GM23248 (cell line): ENCODE measurements around the gene SGCG. TPM values are rescaled to one million over a fixed set of nuclear protein-coding genes. Genes with fewer than 3 reads are reported as not detected.

Experiments used
- DNase-seq: peaks from one replicate; pipeline ENCODE4 v3.0.0-alpha.2; 2015
- H2AFZ ChIP-seq: fragments of 200-600 bp; sonication (generic); 2 replicates; pipeline ENCODE4 v1.6.1; 2016; ENCODE audit warnings: antibody characterized with exemption
- H3F3A ChIP-seq: fragments of 200-600 bp; sonication (generic); 2 replicates; pipeline ENCODE4 v1.6.1; 2016; ENCODE audit warnings: mild to moderate bottlenecking, antibody characterized with exemption, mixed run types; ENCODE audit not compliant: insufficient read depth
- H3K27ac ChIP-seq: fragments of 200-600 bp; sonication (generic); 2 replicates; pipeline ENCODE4 v1.5.1; 2016; ENCODE audit warnings: mild to moderate bottlenecking
- H3K27me3 ChIP-seq: fragments of 200-600 bp; sonication (generic); replicated peaks from 2 replicates; pipeline ENCODE4 v1.6.1; 2016; ENCODE audit warnings: mild to moderate bottlenecking; ENCODE audit not compliant: insufficient read depth
- H3K36me3 ChIP-seq: fragments of 200-600 bp; sonication (generic); 2 replicates; pipeline ENCODE4 v1.6.1; 2016; ENCODE audit warnings: low read depth, mild to moderate bottlenecking
- H3K4me1 ChIP-seq: fragments of 200-600 bp; sonication (generic); 2 replicates; pipeline ENCODE4 v1.6.1; 2016; ENCODE audit warnings: mild to moderate bottlenecking; ENCODE audit not compliant: insufficient read depth
- H3K4me2 ChIP-seq: fragments of 200-600 bp; sonication (generic); one replicate; pipeline ENCODE4 v1.6.1; 2016; ENCODE audit warnings: mild to moderate bottlenecking; ENCODE audit not compliant: unreplicated experiment
- H3K4me3 ChIP-seq: fragments of 200-600 bp; sonication (generic); 2 replicates; pipeline ENCODE4 v1.5.1; 2016; ENCODE audit warnings: mild to moderate bottlenecking
- H3K79me2 ChIP-seq: fragments of 200-600 bp; sonication (generic); 2 replicates; pipeline ENCODE4 v1.6.1; 2016; ENCODE audit warnings: mild to moderate bottlenecking; ENCODE audit not compliant: insufficient read depth
- H3K9ac ChIP-seq: fragments of 200-600 bp; sonication (generic); 2 replicates; pipeline ENCODE4 v1.6.1; 2016; ENCODE audit warnings: mild to moderate bottlenecking
- H3K9me2 ChIP-seq: fragments of 200-600 bp; sonication (generic); 2 replicates; pipeline ENCODE4 v1.6.1; 2016; ENCODE audit warnings: mixed run types, mild to moderate bottlenecking, moderate library complexity; ENCODE audit not compliant: insufficient read depth
- H3K9me3 ChIP-seq: fragments of 200-600 bp; sonication (generic); one replicate; pipeline ENCODE4 v1.6.1; 2017; ENCODE audit warnings: low read depth
- H4K20me1 ChIP-seq: fragments of 200-600 bp; sonication (generic); 2 replicates; pipeline ENCODE4 v1.6.0; 2016; ENCODE audit not compliant: insufficient read depth
- EZH2 ChIP-seq: fragments of 200-600 bp; sonication (generic); IDR thresholded peaks from 2 replicates; pipeline ENCODE4 v1.6.1; 2018; ENCODE audit warnings: antibody characterized with exemption, mild to moderate bottlenecking; ENCODE audit not compliant: insufficient read depth, poor library complexity, severe bottlenecking
- EZH2phosphoT487 ChIP-seq: fragments of 200-600 bp; sonication (generic); IDR thresholded peaks from 2 replicates; pipeline ENCODE4 v1.6.1; 2018; ENCODE audit warnings: antibody characterized with exemption, moderate library complexity, mild to moderate bottlenecking, low read depth; ENCODE audit not compliant: insufficient read depth
- WGBS, 2 experiments: methylation state at CpG; one replicate each; pipeline ENCODE4 v1.1.6; 2015 to 2017; ENCODE audit warnings: low lambda C conversion rate in 2 of 2, low coverage in 1 of 2; ENCODE audit errors: missing lambda C conversion rate in 2 of 2; 5-methylcytosine and 5-hydroxymethylcytosine counted together
- in situ Hi-C: fragments of 300-500 bp; cut with MboI; formaldehyde crosslinking; loops from 2 replicates; pipeline ENCODE4 v1.15.0; 2020
- polyA plus RNA-seq: library from polyadenylated mRNA; unstranded; fragments of >200 nt; fragmentation: Nextera tagmentation; extraction: Ambion mirVana; gene quantifications from 2 replicates; pipeline ENCODE4 v1.2.1, GENCODE V29; 2016
- total RNA-seq: library from RNA; depleted of rRNA; stranded (reverse); fragments of >200 nt; shearing (Covaris generic); gene quantifications from 2 replicates; pipeline ENCODE4 v1.2.3, GENCODE V29; 2014

SGCG gene
- total and polyA plus RNA-seq, 2 experiments from 2014 or later, result 2.9 to 4.5 TPM

DNA sequence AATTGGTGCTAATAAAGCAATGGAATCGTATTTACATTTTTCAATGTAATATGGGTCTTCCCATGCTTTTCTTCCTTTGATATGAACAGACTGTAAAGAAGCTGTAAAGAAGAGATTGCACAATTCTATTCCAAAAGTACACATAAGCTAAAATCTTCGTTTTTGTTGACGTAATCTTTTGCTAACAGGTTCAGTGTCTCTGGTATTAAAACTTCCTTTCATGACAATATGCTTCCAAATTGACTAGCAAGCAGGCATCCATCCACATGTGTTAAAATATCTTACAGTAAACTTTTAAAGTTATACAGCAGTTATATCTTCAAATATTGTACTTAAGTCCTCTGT lies 19.3 kb upstream of the SGCG start:
- H3K79me2 ChIP-seq, result no peaks in the 10 kb centered on the region
- H3K36me3 ChIP-seq, result no peaks in the 10 kb centered on the region
- no peak for DNase-seq
- H3K9me3 ChIP-seq, result no peaks in the 10 kb centered on the region
- WGBS, 2 experiments, result 26 to 38% methylated on average over 3 of the region's 3 CpGs
- peak overlapping the region; percentile 59; the same call in 1 of the 2 replicates for H3K27ac ChIP-seq
- H3K4me1 ChIP-seq, result peaks cover 6% of the 10 kb centered on the region; the same call in 1 of the 2 replicates
- H3K27me3 ChIP-seq, result peaks cover 6% of the 10 kb centered on the region; the same call in 1 of the 2 replicates
- H3K4me3 ChIP-seq, result peak overlapping the region; percentile 79
- H2AFZ ChIP-seq, result peak overlapping the region; percentile 94
- H3K4me2 ChIP-seq, result peak overlapping the region; percentile 97
- no peaks in the 10 kb centered on the region for H3K9me2 ChIP-seq
- H3K9ac ChIP-seq, result peak overlapping the region; percentile 62
- H3F3A ChIP-seq, result no peaks in the 10 kb centered on the region; the same call in 1 of the 2 replicates
- TF ChIP-seq EZH2phosphoT487 (no peak), EZH2 (no peak)
- H4K20me1 ChIP-seq, result no peaks in the 10 kb centered on the region
- in situ Hi-C loops, result no loop called here

DNA sequence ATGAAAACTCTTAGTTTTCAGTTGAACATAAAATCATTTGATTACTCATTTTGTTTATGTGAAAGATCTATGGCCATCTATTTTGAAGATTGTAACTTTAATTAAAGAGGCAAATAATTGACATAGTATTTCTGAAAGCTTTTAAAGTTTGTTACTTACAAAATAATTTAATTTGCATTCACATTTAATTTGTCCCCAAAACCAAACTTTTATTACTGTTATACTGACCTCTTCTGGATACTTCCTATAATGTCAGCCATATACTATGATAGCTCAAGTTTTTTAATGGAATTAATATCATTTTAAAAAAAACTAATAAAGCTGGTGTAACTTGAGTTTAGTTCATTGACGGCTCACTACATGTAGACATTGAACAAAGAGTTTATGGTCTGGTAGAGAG lies 4.9 kb upstream of the SGCG start:
- Histone ChIP-seq H3K36me3 (no peaks in the 10 kb centered on the region), H3K9ac (no peak overlapping the region), H3K9me3 (no peaks in the 10 kb centered on the region), H3K4me1 (peaks cover 6% of the 10 kb centered on the region; the same call in 1 of the 2 replicates), H3K79me2 (no peaks in the 10 kb centered on the region), H3K27ac (no peak overlapping the region), H3K9me2 (no peaks in the 10 kb centered on the region), H3K27me3 (no peaks in the 10 kb centered on the region), H3K4me2 (no peak overlapping the region), H2AFZ (no peak overlapping the region), H4K20me1 (no peaks in the 10 kb centered on the region), H3K4me3 (no peak overlapping the region), H3F3A (no peaks in the 10 kb centered on the region)
- peak; percentile 38 for DNase-seq
- no peak for TF ChIP-seq EZH2
- no peak for TF ChIP-seq EZH2phosphoT487
- WGBS, 2 experiments, result 0% methylated on average over 1 of the region's 1 CpG
- in situ Hi-C loops, result no loop called here

DNA sequence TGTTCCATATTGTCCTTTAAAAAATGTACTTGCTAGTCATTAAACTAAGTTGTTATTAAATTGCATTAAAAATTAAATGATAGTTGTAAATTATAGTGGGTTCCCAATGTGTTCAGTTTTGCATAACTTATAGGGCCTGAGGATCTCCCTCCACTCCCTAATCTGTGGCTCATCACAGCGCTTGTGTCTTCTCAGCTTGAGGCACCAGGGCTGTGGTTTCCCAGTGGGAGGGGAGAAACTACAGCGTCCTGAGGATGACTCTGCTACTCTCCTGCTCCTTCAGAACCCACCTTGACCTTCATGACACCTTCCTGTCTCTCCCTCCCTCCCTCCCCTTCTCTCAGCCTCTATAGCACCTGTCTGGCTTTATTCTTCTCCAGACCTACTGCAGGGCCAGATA lies 1.4 kb downstream of the SGCG start:
- WGBS, 2 experiments, result 48 to 61% methylated on average over 2 of the region's 2 CpGs
- H3K79me2 ChIP-seq, result no peaks in the 10 kb centered on the region
- no peak overlapping the region for H3K9ac ChIP-seq
- H3K36me3 ChIP-seq, result no peaks in the 10 kb centered on the region
- no peaks in the 10 kb centered on the region for H3K27me3 ChIP-seq
- in situ Hi-C loops, result no loop called here
- no peaks in the 10 kb centered on the region for H3K9me3 ChIP-seq
- H3K4me1 ChIP-seq, result peaks cover 8% of the 10 kb centered on the region; the same call in 1 of the 2 replicates
- H3K9me2 ChIP-seq, result no peaks in the 10 kb centered on the region
- no peaks in the 10 kb centered on the region for H4K20me1 ChIP-seq
- no peak overlapping the region for H3K4me3 ChIP-seq
- DNase-seq, result no peak
- H3F3A ChIP-seq, result no peaks in the 10 kb centered on the region
- TF ChIP-seq EZH2phosphoT487 (no peak), EZH2 (no peak)
- no peak overlapping the region for H3K4me2 ChIP-seq
- H3K27ac ChIP-seq, result no peak overlapping the region
- H2AFZ ChIP-seq, result no peak overlapping the region

DNA sequence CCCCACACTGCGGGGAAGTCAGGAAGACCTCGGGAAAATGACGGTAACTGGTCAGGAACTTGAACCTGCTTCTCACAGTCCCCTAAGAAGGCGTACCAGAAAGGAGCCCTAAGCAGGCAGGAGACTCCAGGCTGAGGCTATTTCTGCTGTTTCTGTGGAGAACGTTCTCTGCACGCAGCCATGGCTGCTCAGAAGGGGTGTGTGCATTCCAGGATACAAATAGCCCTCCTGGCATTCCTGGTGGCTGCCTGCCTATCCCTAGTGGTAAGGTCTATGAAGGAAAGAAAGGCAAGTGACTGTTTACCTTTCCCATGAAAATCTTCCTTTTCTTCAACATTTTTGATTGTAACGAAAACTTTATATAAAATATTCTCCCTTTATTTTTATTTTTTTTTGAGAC lies 2.5 kb downstream of the SGCG start:
- TF ChIP-seq EZH2phosphoT487, result no peak
- no peak for TF ChIP-seq EZH2
- H3K36me3 ChIP-seq, result no peaks in the 10 kb centered on the region
- peaks cover 8% of the 10 kb centered on the region; the same call in 1 of the 2 replicates for H3K4me1 ChIP-seq
- no peak overlapping the region for H2AFZ ChIP-seq
- H3K79me2 ChIP-seq, result no peaks in the 10 kb centered on the region
- in situ Hi-C loops, result no loop called here
- DNase-seq, result no peak
- H3K9me2 ChIP-seq, result no peaks in the 10 kb centered on the region
- no peaks in the 10 kb centered on the region for H3K27me3 ChIP-seq
- 75 to 79% methylated on average over 7 of the region's 7 CpGs for WGBS, 2 experiments
- no peaks in the 10 kb centered on the region for H4K20me1 ChIP-seq
- H3K27ac ChIP-seq, result no peak overlapping the region
- no peaks in the 10 kb centered on the region for H3F3A ChIP-seq
- H3K9me3 ChIP-seq, result no peaks in the 10 kb centered on the region
- no peak overlapping the region for H3K9ac ChIP-seq
- H3K4me3 ChIP-seq, result no peak overlapping the region
- H3K4me2 ChIP-seq, result no peak overlapping the region

DNA sequence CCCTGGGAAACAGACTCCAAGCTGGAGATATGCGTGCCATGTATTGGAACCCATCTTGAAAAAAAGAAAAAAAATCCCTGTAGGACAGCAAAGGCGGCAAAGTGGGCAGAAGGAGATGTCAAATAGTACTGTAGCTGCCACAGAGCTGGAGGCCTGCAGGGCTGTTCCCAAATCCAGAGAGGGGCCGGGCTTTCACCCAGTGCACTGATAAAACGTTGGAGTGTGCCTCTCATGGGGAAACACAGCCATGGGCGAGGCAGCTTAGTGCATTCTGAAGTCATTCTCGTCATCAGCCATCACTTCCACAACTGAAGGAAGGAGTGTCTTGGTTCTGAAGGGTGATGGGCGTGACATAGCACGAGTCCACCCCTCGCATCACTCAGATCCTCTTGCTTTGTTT lies 4.8 kb downstream of the SGCG start:
- WGBS, 2 experiments, result 85% methylated on average over 9 of the region's 9 CpGs
- in situ Hi-C loops, result no loop called here
- Histone ChIP-seq H3K9me2 (no peaks in the 10 kb centered on the region), H3F3A (no peaks in the 10 kb centered on the region), H3K27ac (no peak overlapping the region), H3K9ac (no peak overlapping the region), H3K4me1 (peaks cover 6% of the 10 kb centered on the region; the same call in 1 of the 2 replicates), H3K79me2 (no peaks in the 10 kb centered on the region), H2AFZ (no peak overlapping the region), H3K4me2 (no peak overlapping the region), H3K27me3 (no peaks in the 10 kb centered on the region), H3K36me3 (no peaks in the 10 kb centered on the region), H4K20me1 (no peaks in the 10 kb centered on the region), H3K9me3 (no peaks in the 10 kb centered on the region), H3K4me3 (no peak overlapping the region)
- no peak for DNase-seq
- TF ChIP-seq EZH2 (no peak), EZH2phosphoT487 (no peak)
